Hepatocyte (in vitro differentiated cells): ENCODE results near the gene KRTAP5-10. TPM values are rescaled to one million over a fixed set of nuclear protein-coding genes. Genes with fewer than 3 reads are reported as not detected.

Experiments used
- DNase-seq: peaks from one replicate; pipeline ENCODE4 v3.0.0-alpha.2; 2016; ENCODE audit warnings: low spot score
- H2AFZ ChIP-seq: fragments of 200-600 bp; sonication (generic); 2 replicates; pipeline ENCODE4 v1.6.0; 2016; ENCODE audit warnings: antibody characterized with exemption, mild to moderate bottlenecking
- H3K27ac ChIP-seq: fragments of 200-600 bp; sonication (generic); 2 replicates; pipeline ENCODE4 v1.5.1; 2016; ENCODE audit warnings: mild to moderate bottlenecking
- H3K27me3 ChIP-seq: fragments of 200-600 bp; sonication (generic); 2 replicates; pipeline ENCODE4 v1.6.1; 2016
- H3K36me3 ChIP-seq: fragments of 200-600 bp; sonication (generic); replicated peaks from 2 replicates; pipeline ENCODE4 v1.5.1; 2016; ENCODE audit warnings: low read depth; ENCODE audit not compliant: insufficient read depth
- H3K4me1 ChIP-seq: fragments of 200-600 bp; sonication (generic); 2 replicates; pipeline ENCODE4 v1.5.1; 2016; ENCODE audit warnings: mild to moderate bottlenecking, moderate library complexity; ENCODE audit not compliant: insufficient read depth
- H3K4me2 ChIP-seq: fragments of 200-600 bp; sonication (generic); 2 replicates; pipeline ENCODE4 v1.6.0; 2016
- H3K4me3 ChIP-seq: fragments of 200-600 bp; sonication (generic); 2 replicates; pipeline ENCODE4 v1.5.1; 2016; ENCODE audit warnings: mild to moderate bottlenecking
- H3K79me2 ChIP-seq: fragments of 200-600 bp; sonication (generic); 2 replicates; pipeline ENCODE4 v1.6.0; 2017; ENCODE audit warnings: mild to moderate bottlenecking
- H3K9me2 ChIP-seq: fragments of 200-600 bp; sonication (generic); replicated peaks from 2 replicates; pipeline ENCODE4 v1.6.0; 2017; ENCODE audit warnings: mild to moderate bottlenecking; ENCODE audit not compliant: insufficient read depth
- H3K9me3 ChIP-seq: fragments of 200-600 bp; sonication (generic); 2 replicates; pipeline ENCODE4 v1.5.1; 2016; ENCODE audit warnings: low read depth, mild to moderate bottlenecking
- H4K20me1 ChIP-seq: fragments of 200-600 bp; sonication (generic); 2 replicates; pipeline ENCODE4 v1.6.0; 2016; ENCODE audit warnings: mild to moderate bottlenecking; ENCODE audit not compliant: insufficient read depth, poor library complexity, severe bottlenecking
- EZH2 ChIP-seq: fragments of 200-600 bp; sonication (generic); IDR thresholded peaks from 2 replicates; pipeline ENCODE4 v1.6.1; 2016; ENCODE audit warnings: antibody characterized with exemption, mild to moderate bottlenecking, borderline replicate concordance
- EZH2phosphoT487 ChIP-seq: fragments of 200-600 bp; sonication (generic); IDR thresholded peaks from one replicate; pipeline ENCODE4 v1.6.1; 2018; ENCODE audit warnings: antibody characterized with exemption, mild to moderate bottlenecking, low read depth, moderate library complexity; ENCODE audit not compliant: unreplicated experiment, severe bottlenecking
- WGBS: methylation state at CpG from one replicate; pipeline ENCODE4 v1.1.6; 2016; ENCODE audit warnings: low lambda C conversion rate; ENCODE audit errors: missing lambda C conversion rate; 5-methylcytosine and 5-hydroxymethylcytosine counted together
- polyA plus RNA-seq: library from polyadenylated mRNA; unstranded; fragments of >200 nt; fragmentation: Nextera tagmentation; extraction: Ambion mirVana; gene quantifications from 2 replicates; pipeline ENCODE4 v1.2.1, GENCODE V29; 2016
- total RNA-seq: library from RNA; depleted of rRNA; stranded (reverse); fragments of >200 nt; gene quantifications from 2 replicates; pipeline ENCODE4 v1.2.3, GENCODE V29; 2014
- TF ChIP-seq, protein P1 (sequence below): fragments of 200-600 bp; sonication (generic); IDR thresholded peaks from 2 replicates; pipeline ENCODE4 v1.5.1; 2016; ENCODE audit warnings: antibody characterized with exemption, mild to moderate bottlenecking; ENCODE audit not compliant: poor library complexity

Gene KRTAP5-10, protein sequence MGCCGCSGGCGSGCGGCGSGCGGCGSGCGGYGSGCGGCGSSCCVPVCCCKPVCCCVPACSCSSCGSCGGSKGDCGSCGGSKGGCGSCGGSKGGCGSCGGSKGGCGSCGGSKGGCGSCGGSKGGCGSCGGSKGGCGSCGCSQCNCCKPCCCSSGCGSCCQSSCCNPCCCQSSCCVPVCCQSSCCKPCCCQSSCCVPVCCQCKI
- not detected in 2 replicates for total RNA-seq
- polyA plus RNA-seq: 0.12 TPM in 1 of 2 replicates, not detected in the other

DNA sequence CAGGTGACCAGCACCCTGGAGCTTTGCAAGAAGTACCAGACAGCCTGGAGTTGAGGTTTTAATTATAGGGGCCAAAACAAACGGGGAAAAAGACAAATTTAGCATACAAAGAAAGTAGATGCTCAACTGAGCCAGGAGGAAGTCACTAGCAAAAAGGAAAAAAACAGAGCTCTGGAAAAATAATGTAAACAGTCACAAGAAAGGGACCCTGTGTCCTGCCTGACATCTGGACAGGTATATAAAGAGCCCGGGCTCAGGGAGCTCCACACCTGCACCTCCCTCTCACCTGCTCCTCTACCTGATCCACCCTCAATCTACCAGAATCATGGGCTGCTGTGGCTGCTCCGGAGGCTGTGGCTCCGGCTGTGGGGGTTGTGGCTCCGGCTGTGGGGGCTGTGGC is at the start of gene KRTAP5-10:
KRTAP5-10 (plus strand) TSS at position 301 of the 400 bp plus-strand sequence; CDS start at position 326, 25 bp downstream.
- no peaks in the 10 kb centered on the region for H3K79me2 ChIP-seq
- DNase-seq: no peak
- 86% methylated on average over 5 of the region's 5 CpGs for WGBS
- no peaks in the 10 kb centered on the region for H3K9me2 ChIP-seq
- TF ChIP-seq EZH2phosphoT487: no peak
- TF ChIP-seq EZH2: no peak
- TF ChIP-seq, protein P1, sequence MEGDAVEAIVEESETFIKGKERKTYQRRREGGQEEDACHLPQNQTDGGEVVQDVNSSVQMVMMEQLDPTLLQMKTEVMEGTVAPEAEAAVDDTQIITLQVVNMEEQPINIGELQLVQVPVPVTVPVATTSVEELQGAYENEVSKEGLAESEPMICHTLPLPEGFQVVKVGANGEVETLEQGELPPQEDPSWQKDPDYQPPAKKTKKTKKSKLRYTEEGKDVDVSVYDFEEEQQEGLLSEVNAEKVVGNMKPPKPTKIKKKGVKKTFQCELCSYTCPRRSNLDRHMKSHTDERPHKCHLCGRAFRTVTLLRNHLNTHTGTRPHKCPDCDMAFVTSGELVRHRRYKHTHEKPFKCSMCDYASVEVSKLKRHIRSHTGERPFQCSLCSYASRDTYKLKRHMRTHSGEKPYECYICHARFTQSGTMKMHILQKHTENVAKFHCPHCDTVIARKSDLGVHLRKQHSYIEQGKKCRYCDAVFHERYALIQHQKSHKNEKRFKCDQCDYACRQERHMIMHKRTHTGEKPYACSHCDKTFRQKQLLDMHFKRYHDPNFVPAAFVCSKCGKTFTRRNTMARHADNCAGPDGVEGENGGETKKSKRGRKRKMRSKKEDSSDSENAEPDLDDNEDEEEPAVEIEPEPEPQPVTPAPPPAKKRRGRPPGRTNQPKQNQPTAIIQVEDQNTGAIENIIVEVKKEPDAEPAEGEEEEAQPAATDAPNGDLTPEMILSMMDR: no peak
- H3K4me1 ChIP-seq: no peaks in the 10 kb centered on the region
- no peaks in the 10 kb centered on the region for H3K9me3 ChIP-seq
- H2AFZ ChIP-seq: no peak within 1 kb of the TSS
- H3K4me2 ChIP-seq: no peak within 1 kb of the TSS
- no peak within 1 kb of the TSS for H3K4me3 ChIP-seq
- H3K36me3 ChIP-seq: no peaks in the 10 kb centered on the region
- no peak within 1 kb of the TSS for H3K27ac ChIP-seq
- H3K27me3 ChIP-seq: no peaks in the 10 kb centered on the region
- no peaks in the 10 kb centered on the region for H4K20me1 ChIP-seq

DNA sequence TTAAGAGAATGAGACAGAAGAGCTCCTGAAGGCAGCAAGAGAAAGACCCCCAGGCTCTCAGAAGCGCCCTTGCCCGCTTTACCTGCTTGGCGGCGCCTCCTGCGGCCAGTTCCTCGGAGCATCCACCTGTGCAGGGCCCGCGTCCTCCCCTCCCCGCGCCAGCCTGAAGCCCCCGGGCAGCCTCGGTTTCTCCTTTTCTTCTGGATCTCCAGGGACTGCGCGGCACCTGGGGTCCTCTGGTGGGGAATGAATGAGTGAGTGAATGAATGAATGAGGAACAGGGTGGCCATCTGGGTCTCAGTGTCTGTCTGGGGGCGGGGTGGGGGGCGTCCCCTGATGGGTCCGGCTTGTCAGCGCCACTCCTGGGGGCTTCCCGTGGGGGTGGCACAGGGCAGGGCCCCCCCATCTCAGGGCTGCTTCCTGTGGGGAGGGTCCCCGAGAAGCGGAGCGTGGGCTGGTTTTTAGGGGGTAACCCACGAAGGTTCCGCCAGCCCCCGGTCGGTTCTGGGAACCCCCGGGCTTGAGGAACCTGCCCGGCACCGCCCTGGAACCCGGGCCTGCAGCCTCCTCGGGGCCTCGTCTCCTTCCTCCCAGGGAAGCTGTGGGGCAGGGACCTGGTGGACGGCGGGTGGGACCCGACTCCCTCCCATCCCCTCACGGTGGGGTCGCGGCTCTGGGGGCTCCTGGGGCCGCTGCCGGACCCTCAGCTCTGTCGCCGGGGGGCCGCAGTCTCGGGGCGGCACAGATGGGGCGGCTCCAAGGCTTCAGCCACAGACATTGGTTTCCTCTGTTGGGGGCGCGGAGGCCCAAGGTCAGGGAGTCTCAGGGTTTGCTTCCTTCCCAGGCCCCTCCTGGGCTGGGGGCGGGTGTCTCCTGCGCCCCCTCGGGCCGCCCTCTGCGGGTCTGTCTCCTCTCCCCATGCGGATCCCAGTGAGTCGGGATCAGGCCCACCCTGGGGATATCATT is 46.6 kb upstream of the KRTAP5-10 start:
- no peak overlapping the region for H3K4me3 ChIP-seq
- TF ChIP-seq EZH2 (no peak), EZH2phosphoT487 (no peak)
- TF ChIP-seq, protein P1: no peak
- H2AFZ ChIP-seq: no peak overlapping the region
- no peaks in the 10 kb centered on the region for H3K79me2 ChIP-seq
- H3K4me2 ChIP-seq: no peak overlapping the region
- H3K36me3 ChIP-seq: no peaks in the 10 kb centered on the region
- H3K9me3 ChIP-seq: no peaks in the 10 kb centered on the region
- H3K27me3 ChIP-seq: no peaks in the 10 kb centered on the region
- H3K27ac ChIP-seq: no peak overlapping the region
- no peak for DNase-seq
- 97% methylated on average over 46 of the region's 55 CpGs for WGBS
- no peaks in the 10 kb centered on the region for H3K4me1 ChIP-seq
- H3K9me2 ChIP-seq: no peaks in the 10 kb centered on the region
- H4K20me1 ChIP-seq: no peaks in the 10 kb centered on the region

DNA sequence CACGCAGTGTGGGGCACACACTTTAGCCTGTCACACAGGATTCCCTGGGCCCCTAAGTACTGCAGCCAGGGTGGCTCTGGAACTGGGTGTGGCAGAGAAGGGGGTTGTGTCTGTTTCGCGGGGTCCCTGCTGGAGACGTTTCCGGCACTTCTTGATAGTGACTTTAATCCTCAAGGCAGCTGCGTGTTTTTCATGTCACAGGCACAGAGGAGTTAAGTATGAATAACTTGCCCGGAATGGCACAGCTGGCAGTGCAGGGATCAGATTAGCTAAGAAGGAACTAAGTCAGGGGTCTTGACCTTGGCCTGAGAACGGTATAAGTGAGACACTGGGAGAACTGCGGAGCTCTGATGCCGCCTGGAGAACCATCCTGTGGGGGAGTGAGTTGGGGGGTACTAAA is 45.8 kb upstream of the KRTAP5-10 start:
- H3K4me2 ChIP-seq: no peak overlapping the region
- 68% methylated on average over 10 of the region's 10 CpGs for WGBS
- H2AFZ ChIP-seq: no peak overlapping the region
- no peak overlapping the region for H3K27ac ChIP-seq
- H3K27me3 ChIP-seq: no peaks in the 10 kb centered on the region
- no peaks in the 10 kb centered on the region for H3K9me2 ChIP-seq
- H3K9me3 ChIP-seq: no peaks in the 10 kb centered on the region
- DNase-seq: no peak
- H3K4me3 ChIP-seq: no peak overlapping the region
- H4K20me1 ChIP-seq: no peaks in the 10 kb centered on the region
- TF ChIP-seq EZH2phosphoT487: no peak
- TF ChIP-seq, protein P1: no peak
- TF ChIP-seq EZH2: no peak
- no peaks in the 10 kb centered on the region for H3K79me2 ChIP-seq
- H3K36me3 ChIP-seq: no peaks in the 10 kb centered on the region
- no peaks in the 10 kb centered on the region for H3K4me1 ChIP-seq
